ENCODE results near the gene TMEM170B.

DNA sequence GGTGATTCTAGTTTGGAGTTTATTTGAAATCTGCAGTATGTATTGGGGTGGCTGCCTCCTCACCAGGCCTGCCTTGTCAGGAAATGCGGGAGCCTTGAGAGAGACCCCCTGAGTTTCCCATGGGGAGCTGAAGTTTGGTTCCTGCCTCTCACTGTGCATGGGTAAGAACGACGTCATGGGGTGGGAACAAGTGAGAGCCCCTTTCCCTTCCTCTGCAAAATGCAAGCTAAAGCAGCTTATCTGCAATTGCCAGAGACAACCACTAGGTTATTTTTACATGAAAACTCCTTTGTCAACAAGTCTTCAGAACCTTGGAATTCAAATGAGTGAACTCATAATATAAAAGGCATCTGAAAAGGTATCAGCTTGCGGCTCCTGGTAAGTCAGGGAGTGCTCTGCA, 58.4 kb downstream of the TMEM170B start:
- TF ChIP-seq, protein P1, sequence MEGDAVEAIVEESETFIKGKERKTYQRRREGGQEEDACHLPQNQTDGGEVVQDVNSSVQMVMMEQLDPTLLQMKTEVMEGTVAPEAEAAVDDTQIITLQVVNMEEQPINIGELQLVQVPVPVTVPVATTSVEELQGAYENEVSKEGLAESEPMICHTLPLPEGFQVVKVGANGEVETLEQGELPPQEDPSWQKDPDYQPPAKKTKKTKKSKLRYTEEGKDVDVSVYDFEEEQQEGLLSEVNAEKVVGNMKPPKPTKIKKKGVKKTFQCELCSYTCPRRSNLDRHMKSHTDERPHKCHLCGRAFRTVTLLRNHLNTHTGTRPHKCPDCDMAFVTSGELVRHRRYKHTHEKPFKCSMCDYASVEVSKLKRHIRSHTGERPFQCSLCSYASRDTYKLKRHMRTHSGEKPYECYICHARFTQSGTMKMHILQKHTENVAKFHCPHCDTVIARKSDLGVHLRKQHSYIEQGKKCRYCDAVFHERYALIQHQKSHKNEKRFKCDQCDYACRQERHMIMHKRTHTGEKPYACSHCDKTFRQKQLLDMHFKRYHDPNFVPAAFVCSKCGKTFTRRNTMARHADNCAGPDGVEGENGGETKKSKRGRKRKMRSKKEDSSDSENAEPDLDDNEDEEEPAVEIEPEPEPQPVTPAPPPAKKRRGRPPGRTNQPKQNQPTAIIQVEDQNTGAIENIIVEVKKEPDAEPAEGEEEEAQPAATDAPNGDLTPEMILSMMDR (IDR thresholded peaks at IDR 0.05), result no peak
- TF ChIP-seq POLR2AphosphoS5 (IDR thresholded peaks at IDR 0.05; ENCODE audit: insufficient read depth in 1 of 2, low read depth in 1 of 2), result no peak

Measured in vagina (tissue), 2 donors.